ENCODE data around the gene PRKG1. TPM values are rescaled to one million over a fixed set of nuclear protein-coding genes. Genes with fewer than 3 reads are reported as not detected.

The PRKG1 gene
- polyA plus RNA-seq, 3 donors, result not detected

DNA sequence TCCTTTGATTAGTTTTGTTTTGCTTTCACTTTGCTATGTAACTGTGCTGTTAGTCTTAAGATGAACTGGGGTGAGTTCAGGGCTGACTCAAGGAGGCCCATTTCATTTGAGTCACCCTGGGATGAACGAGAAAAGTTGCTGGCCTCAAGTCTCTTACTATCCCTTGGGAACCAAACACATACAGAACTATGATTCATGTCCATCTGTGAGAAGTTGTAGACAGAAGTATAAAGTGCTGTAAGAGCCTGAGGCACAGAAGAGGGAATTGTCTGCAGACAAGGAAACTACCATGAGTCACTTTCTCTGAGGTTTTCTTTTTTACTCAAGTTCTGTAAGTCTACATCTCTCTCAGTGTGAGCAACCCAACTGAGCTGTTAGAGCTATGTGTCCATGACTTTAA lies 805.0 kb downstream of the PRKG1 start:
- Mint-ChIP-seq H3K27me3 (ENCODE audit: low read depth in 3 of 3) (no peaks in the 10 kb centered on the region), H3K36me3 (no peaks in the 10 kb centered on the region), H3K4me3 (no peak overlapping the region), H3K9me3 (peaks cover 0 to 2% (median 0%) of the 10 kb centered on the region in 7 donors), H3K27ac (no peak overlapping the region), H3K4me1 (no peaks in the 10 kb centered on the region)
- Histone ChIP-seq H3K4me3 (replicated peaks in 1 of 3; ENCODE audit: low read depth in 2 of 3, low read length in 3 of 3) (no peak overlapping the region), H3K9ac (ENCODE audit: insufficient read depth, low read length, poor library complexity, severe bottlenecking) (no peak overlapping the region), H3K9me3 (replicated peaks in 1 of 2; ENCODE audit: control insufficient read depth in 1 of 2, insufficient read depth in 1 of 2, low read length in 2 of 2) (no peaks in the 10 kb centered on the region), H3K36me3 (replicated peaks in 1 of 2; ENCODE audit: control insufficient read depth in 1 of 2, insufficient read depth in 2 of 2, low read length in 2 of 2) (no peaks in the 10 kb centered on the region), H2AFZ (ENCODE audit: insufficient read depth, low read depth, low read length, poor library complexity, severe bottlenecking) (no peak overlapping the region), H4K20me1 (ENCODE audit: insufficient read depth, low read length) (no peaks in the 10 kb centered on the region), H3K79me2 (ENCODE audit: insufficient read depth, low read length) (no peaks in the 10 kb centered on the region), H3K27ac (ENCODE audit: low read depth in 1 of 2, low read length in 2 of 2) (no peak overlapping the region), H3K27me3 (ENCODE audit: control insufficient read depth in 2 of 2, insufficient read depth in 2 of 2, low read length in 2 of 2) (no peaks in the 10 kb centered on the region), H3K4me1 (ENCODE audit: control insufficient read depth in 1 of 2, insufficient read depth in 2 of 2, low read length in 2 of 2) (no peaks in the 10 kb centered on the region), H3K4me2 (replicated peaks; ENCODE audit: extremely low read depth, low read length, poor library complexity, severe bottlenecking) (no peak overlapping the region)
- intact Hi-C loops (cut with micrococcal nuclease), result no loop called here
- no CpG with 5 or more reads among the region's 1 CpG for WGBS (ENCODE audit: insufficient coverage)
- no peak for TF ChIP-seq CTCF (IDR thresholded peaks at IDR 0.05)
- peak in 1 of 3 donors; percentile 36 for DNase-seq

- H3K36me3 ChIP-seq (replicated peaks in 1 of 2; ENCODE audit: control insufficient read depth in 1 of 2, insufficient read depth in 2 of 2, low read length in 2 of 2), result no peaks in the 10 kb centered on the region
- no peak overlapping the region for H3K27ac ChIP-seq (ENCODE audit: low read depth in 1 of 2, low read length in 2 of 2)
- Mint-ChIP-seq H3K4me3 (no peak overlapping the region), H3K27ac (no peak overlapping the region), H3K4me1 (no peaks in the 10 kb centered on the region), H3K9me3 (peaks cover 0 to 2% (median 0%) of the 10 kb centered on the region in 7 donors), H3K27me3 (ENCODE audit: low read depth in 3 of 3) (no peaks in the 10 kb centered on the region), H3K36me3 (no peaks in the 10 kb centered on the region)
- no peak overlapping the region for H3K9ac ChIP-seq (ENCODE audit: insufficient read depth, low read length, poor library complexity, severe bottlenecking)
- H4K20me1 ChIP-seq (ENCODE audit: insufficient read depth, low read length), result no peaks in the 10 kb centered on the region
- TF ChIP-seq CTCF (IDR thresholded peaks at IDR 0.05), result no peak
- H3K4me1 ChIP-seq (ENCODE audit: control insufficient read depth in 1 of 2, insufficient read depth in 2 of 2, low read length in 2 of 2), result no peaks in the 10 kb centered on the region
- no peak overlapping the region for H2AFZ ChIP-seq (ENCODE audit: insufficient read depth, low read depth, low read length, poor library complexity, severe bottlenecking)
- DNase-seq, result no peak
- no peaks in the 10 kb centered on the region for H3K79me2 ChIP-seq (ENCODE audit: insufficient read depth, low read length)
- intact Hi-C loops (cut with micrococcal nuclease), result no loop called here
- no peaks in the 10 kb centered on the region for H3K27me3 ChIP-seq (ENCODE audit: control insufficient read depth in 2 of 2, insufficient read depth in 2 of 2, low read length in 2 of 2)
- no peaks in the 10 kb centered on the region for H3K9me3 ChIP-seq (replicated peaks in 1 of 2; ENCODE audit: control insufficient read depth in 1 of 2, insufficient read depth in 1 of 2, low read length in 2 of 2)
- no peak overlapping the region for H3K4me3 ChIP-seq (replicated peaks in 1 of 3; ENCODE audit: low read depth in 2 of 3, low read length in 3 of 3)
- H3K4me2 ChIP-seq (replicated peaks; ENCODE audit: extremely low read depth, low read length, poor library complexity, severe bottlenecking), result no peak overlapping the region
Observed at GRCh38 chr10:51881213-51881612, 806.9 kb downstream of the PRKG1 start.
